Measurements from ENCODE around the gene ASTL.
A peak's percentile ranks its signal among the peaks of the same experiment; 100 is the strongest.

ASTL gene

DNA sequence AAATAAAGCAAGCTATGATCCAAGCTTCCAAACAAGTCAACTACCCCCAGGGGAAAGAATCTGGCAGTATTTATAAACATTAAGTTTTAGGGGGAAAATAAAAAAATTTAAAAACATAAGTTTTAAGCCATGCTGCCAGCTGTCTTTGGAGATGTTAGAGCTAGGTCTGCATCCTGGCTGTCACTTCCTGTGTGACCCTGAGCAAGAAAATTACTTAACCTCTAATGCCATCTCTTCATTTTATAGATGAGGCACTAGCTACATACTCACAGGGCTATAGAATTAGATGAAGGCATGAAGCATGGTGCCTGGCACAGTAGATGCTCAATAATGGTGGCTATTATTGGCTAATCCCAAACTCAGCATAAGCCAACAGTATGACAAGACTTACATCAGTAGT, 42.2 kb upstream of the ASTL start:
- no peak for DNase-seq (ENCODE audit: low read depth)
- TF ChIP-seq, protein P1, sequence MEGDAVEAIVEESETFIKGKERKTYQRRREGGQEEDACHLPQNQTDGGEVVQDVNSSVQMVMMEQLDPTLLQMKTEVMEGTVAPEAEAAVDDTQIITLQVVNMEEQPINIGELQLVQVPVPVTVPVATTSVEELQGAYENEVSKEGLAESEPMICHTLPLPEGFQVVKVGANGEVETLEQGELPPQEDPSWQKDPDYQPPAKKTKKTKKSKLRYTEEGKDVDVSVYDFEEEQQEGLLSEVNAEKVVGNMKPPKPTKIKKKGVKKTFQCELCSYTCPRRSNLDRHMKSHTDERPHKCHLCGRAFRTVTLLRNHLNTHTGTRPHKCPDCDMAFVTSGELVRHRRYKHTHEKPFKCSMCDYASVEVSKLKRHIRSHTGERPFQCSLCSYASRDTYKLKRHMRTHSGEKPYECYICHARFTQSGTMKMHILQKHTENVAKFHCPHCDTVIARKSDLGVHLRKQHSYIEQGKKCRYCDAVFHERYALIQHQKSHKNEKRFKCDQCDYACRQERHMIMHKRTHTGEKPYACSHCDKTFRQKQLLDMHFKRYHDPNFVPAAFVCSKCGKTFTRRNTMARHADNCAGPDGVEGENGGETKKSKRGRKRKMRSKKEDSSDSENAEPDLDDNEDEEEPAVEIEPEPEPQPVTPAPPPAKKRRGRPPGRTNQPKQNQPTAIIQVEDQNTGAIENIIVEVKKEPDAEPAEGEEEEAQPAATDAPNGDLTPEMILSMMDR (IDR thresholded peaks at IDR 0.05; ENCODE audit: low read length, missing control alignments) = no peak
- H3K4me3 ChIP-seq (replicated peaks; ENCODE audit: low read depth, low read length) = no peak overlapping the region

DNA sequence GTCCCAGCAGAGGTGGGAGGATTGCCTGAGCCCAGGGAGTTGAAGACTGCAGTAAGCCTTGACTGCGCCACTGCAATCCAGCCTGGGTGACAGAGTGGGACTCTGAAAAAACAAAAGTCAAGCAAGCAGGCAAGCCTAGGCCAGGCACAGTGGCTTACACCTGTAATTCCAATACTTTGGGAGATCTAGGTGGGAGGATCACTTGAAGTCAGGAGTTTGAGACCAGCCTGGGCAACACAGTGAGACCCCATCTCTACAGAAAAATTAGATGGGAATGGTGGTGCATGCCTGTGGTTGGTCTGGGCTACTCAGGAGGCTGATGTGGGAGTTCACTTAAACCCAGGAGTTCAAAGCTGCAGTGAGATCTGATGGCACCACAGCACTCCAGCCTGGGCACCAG, 41.7 kb upstream of the ASTL start:
- H3K4me3 ChIP-seq (replicated peaks; ENCODE audit: low read depth, low read length) = no peak overlapping the region
- TF ChIP-seq, protein P1 (IDR thresholded peaks at IDR 0.05; ENCODE audit: low read length, missing control alignments) = no peak
- no peak for DNase-seq (ENCODE audit: low read depth)

DNA sequence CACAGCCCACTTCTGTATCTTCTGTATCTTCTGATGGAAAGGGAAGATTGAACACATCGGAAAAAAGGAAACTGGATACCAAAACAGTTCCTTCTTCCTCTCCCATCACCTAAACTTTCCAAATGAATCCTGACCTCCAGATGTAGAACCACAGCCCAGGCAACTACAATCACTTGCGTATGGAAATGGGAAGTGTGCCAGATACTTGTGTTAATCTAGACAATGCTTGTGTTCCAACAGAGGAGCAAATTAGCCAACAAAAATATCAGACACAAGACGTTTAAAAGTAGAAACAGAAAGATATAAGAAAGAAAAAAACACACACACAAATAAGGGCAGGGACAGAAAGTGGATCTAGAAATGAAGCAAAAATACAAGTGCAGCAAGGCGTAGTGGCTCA, 38.4 kb upstream of the ASTL start:
- TF ChIP-seq, protein P1 (IDR thresholded peaks at IDR 0.05; ENCODE audit: low read length, missing control alignments) = no peak
- no peak overlapping the region for H3K4me3 ChIP-seq (replicated peaks; ENCODE audit: low read depth, low read length)
- peak; percentile 75 for DNase-seq (ENCODE audit: low read depth)

DNA sequence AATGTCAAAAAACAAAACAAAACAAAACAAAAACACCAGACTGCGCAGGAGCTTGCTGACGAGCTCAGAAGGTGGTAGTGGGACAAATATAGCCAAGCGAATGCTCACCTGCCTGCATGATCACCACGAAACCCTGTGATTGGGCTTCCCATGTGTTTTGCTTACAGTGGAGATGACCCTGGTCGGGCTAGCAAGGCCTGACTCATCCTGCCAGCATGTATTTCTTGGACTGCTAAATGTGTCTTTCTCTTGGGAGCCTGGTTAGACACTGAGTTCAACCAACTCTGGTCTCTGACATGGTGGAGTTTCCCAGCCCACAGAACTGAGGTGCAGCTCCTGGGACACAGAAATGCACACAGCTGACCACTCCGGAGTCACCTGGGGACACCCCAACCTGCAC, 37.6 kb upstream of the ASTL start:
- H3K4me3 ChIP-seq (replicated peaks; ENCODE audit: low read depth, low read length) = no peak overlapping the region
- TF ChIP-seq, protein P1 (IDR thresholded peaks at IDR 0.05; ENCODE audit: low read length, missing control alignments) = no peak
- peak; percentile 41 for DNase-seq (ENCODE audit: low read depth)

DNA sequence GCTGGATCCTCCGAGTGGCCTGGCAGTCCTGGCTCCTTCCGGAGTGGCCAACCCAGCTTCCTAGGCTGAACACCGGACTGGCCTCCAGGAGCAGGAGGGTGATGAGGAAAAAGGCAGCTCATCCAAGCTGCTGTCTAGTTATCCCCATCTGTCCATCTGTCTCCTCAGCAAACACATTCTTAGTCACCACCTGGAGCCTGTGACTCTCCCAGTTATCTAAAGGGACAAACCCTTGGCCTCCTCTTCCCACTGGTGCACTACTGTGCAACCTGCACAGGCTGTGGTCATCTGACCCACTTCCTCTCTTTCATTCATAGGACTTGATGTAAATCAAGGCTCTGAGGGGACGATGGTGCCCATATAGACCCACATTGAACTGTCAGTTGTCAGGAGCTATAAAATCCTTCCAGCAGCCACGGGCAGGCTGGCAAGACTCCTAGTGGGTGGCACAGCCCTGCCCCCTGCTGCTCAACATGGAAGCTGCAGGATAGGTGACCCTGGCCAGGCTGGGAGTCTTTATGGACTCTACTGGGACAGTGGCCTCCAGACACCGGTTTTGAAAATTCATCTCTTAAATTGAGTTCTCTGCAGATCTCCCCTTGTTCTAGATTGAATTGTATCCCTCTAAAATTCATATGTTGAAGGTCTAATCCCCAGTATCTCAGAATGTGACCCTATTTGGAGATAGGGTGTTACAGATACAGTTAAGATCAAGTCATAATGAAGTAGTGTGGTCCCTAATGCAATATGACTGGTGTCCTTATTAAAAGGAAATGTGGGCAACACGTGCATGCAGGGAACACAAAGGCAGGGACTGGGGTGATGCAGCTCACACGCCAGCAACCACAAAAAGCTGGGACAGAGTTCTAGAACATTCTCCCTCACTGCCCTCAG, 36.2 kb upstream of the ASTL start:
- no peak overlapping the region for H3K4me3 ChIP-seq (replicated peaks; ENCODE audit: low read depth, low read length)
- DNase-seq (ENCODE audit: low read depth) = peak; percentile 70
- TF ChIP-seq, protein P1 (IDR thresholded peaks at IDR 0.05; ENCODE audit: low read length, missing control alignments) = peak; percentile 98

DNA sequence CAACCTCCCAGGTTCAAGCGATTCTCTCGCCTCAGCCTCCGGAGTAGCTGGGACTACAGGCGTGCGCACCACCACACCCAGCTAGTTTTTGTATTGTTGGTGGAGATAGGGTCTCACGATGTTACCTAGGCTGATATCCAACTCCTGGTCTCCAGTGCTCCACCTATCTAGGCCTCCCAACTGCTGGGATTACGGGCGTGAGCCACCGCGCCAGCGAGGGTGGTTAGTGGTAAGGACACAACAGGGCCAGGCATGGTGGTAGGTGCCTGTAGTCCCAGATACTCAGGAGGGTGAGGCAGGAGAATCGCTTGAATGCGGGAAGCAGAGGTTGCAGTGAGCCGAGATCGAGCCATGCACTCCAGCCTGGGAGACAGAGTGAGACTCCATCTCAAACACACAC, 33.5 kb upstream of the ASTL start:
- DNase-seq (ENCODE audit: low read depth) = no peak
- TF ChIP-seq, protein P1 (IDR thresholded peaks at IDR 0.05; ENCODE audit: low read length, missing control alignments) = no peak
- no peak overlapping the region for H3K4me3 ChIP-seq (replicated peaks; ENCODE audit: low read depth, low read length)

DNA sequence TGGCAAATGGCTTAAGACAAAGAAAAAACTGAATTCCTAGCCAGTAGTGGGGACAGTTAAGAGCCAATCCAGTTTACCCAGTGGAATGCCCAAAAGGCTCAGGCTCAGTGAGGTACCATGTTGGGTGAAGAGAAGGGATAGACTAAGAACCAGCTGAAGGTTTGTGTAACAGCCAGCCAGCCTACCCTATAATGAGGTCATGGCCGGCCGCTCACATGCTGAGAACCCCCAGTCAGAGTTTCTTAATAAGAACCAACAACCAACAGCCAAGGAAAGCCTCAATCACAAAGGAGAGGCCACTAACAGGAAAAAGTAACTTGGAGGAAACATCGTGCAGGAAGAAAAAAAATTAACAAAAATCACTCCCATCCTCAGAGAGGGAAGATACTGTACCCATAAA, 32.3 kb upstream of the ASTL start:
- TF ChIP-seq, protein P1 (IDR thresholded peaks at IDR 0.05; ENCODE audit: low read length, missing control alignments) = no peak
- no peak for DNase-seq (ENCODE audit: low read depth)
- no peak overlapping the region for H3K4me3 ChIP-seq (replicated peaks; ENCODE audit: low read depth, low read length)

Measured in fibroblast of pulmonary artery (primary cell).